Breast epithelium (tissue), 3 donors: Measurements from ENCODE around the gene C16orf54.

Source experiments
- POLR2A ChIP-seq: fragments of 450-650 bp; IDR thresholded peaks from one replicate; pipeline ENCODE4 v1.6.1; 2016; ENCODE audit warnings: antibody characterized with exemption, mild to moderate bottlenecking, moderate library complexity
- TF ChIP-seq, protein P1 (sequence below), 3 donors: fragments of 450-650 bp; IDR thresholded peaks; one replicate each; pipeline ENCODE4 v1.5.1; 2016 to 2017; ENCODE audit warnings: antibody characterized with exemption in 3 of 3, mild to moderate bottlenecking in 3 of 3, moderate library complexity in 3 of 3

DNA sequence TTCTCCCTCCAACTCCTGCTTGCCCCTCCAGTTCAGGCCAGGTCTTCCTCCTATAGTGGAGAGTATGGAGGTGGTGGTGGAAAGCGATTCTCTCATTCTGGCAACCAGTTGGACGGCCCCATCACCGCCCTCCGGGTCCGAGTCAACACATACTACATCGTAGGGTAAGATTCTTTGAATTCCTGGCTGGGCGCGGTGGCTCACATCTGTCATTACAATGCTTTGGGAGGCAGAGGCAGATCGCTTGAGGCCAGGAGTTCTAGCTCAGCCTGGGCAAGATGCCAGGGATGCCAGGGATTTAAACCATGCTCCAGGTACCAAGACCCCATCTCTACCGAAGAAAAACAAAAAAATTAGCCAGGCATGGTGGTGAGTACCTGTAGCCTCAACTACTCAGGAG, 33.7 kb upstream of the C16orf54 start:
- TF ChIP-seq POLR2A: no peak
- TF ChIP-seq, protein P1, sequence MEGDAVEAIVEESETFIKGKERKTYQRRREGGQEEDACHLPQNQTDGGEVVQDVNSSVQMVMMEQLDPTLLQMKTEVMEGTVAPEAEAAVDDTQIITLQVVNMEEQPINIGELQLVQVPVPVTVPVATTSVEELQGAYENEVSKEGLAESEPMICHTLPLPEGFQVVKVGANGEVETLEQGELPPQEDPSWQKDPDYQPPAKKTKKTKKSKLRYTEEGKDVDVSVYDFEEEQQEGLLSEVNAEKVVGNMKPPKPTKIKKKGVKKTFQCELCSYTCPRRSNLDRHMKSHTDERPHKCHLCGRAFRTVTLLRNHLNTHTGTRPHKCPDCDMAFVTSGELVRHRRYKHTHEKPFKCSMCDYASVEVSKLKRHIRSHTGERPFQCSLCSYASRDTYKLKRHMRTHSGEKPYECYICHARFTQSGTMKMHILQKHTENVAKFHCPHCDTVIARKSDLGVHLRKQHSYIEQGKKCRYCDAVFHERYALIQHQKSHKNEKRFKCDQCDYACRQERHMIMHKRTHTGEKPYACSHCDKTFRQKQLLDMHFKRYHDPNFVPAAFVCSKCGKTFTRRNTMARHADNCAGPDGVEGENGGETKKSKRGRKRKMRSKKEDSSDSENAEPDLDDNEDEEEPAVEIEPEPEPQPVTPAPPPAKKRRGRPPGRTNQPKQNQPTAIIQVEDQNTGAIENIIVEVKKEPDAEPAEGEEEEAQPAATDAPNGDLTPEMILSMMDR (IDR thresholded peaks at IDR 0.05): no peak
